HepG2 (cell line): ENCODE data around the gene NFATC2. TPM values are rescaled to one million over a fixed set of nuclear protein-coding genes. Genes with fewer than 3 reads are reported as not detected.

ENCODE experiments used
- FOXM1 ChIP-seq: sonication (generic); formaldehyde crosslinking; IDR thresholded peaks from 2 replicates; pipeline ENCODE4 v1.5.0; 2020; ENCODE audit warnings: missing genetic modification reagents
- HMG20A ChIP-seq: IDR thresholded peaks from 2 replicates; pipeline ENCODE4 v1.6.1; 2016; ENCODE audit warnings: borderline replicate concordance
- MATR3 ChIP-seq: sonication (generic); formaldehyde crosslinking; IDR thresholded peaks from 2 replicates; pipeline ENCODE4 v1.4.0; 2020; ENCODE audit warnings: missing genetic modification reagents
- MEIS1 ChIP-seq: sonication (generic); formaldehyde crosslinking; IDR thresholded peaks from 2 replicates; pipeline ENCODE4 v1.9.0; 2021; ENCODE audit warnings: mild to moderate bottlenecking, missing genetic modification reagents, moderate library complexity, borderline replicate concordance
- REPIN1 ChIP-seq: sonication (generic); formaldehyde crosslinking; IDR thresholded peaks from 2 replicates; pipeline ENCODE4 v1.8.0; 2022; ENCODE audit warnings: missing genetic modification reagents, low read depth, mild to moderate bottlenecking, borderline replicate concordance
- RFXANK ChIP-seq: IDR thresholded peaks from 2 replicates; pipeline ENCODE4 v1.6.1; 2016
- ZBTB8A ChIP-seq: sonication (generic); formaldehyde crosslinking; IDR thresholded peaks from 2 replicates; pipeline ENCODE4 v1.4.0; 2020; ENCODE audit warnings: mild to moderate bottlenecking, low read depth, missing genetic modification reagents, borderline replicate concordance
- ZHX2 ChIP-seq, 2 experiments: sonication (generic) in 1 of 2; formaldehyde crosslinking in 1 of 2; IDR thresholded peaks; 2 replicates each; pipeline versions ENCODE4 v1.6.1 to v1.9.0; 2014 to 2022; ENCODE audit warnings: antibody characterized with exemption in 1 of 2, borderline replicate concordance in 1 of 2, inconsistent platforms in 1 of 2, low read depth in 1 of 2, missing genetic modification reagents in 1 of 2
- ZNF205 ChIP-seq: IDR thresholded peaks from 2 replicates; pipeline ENCODE4 v1.6.1; 2018; ENCODE audit warnings: missing biosample characterization, missing genetic modification reagents
- ZNF503 ChIP-seq: sonication (generic); formaldehyde crosslinking; IDR thresholded peaks from 2 replicates; pipeline ENCODE4 v1.4.0; 2020; ENCODE audit warnings: missing genetic modification reagents
- ZNF605 ChIP-seq: sonication (generic); formaldehyde crosslinking; IDR thresholded peaks from 2 replicates; pipeline ENCODE4 v1.8.0; 2022; ENCODE audit warnings: mild to moderate bottlenecking, missing genetic modification reagents
- ZNF607 ChIP-seq: sonication (generic); formaldehyde crosslinking; IDR thresholded peaks from 2 replicates; pipeline ENCODE4 v1.5.1; 2020; ENCODE audit warnings: missing genetic modification reagents, mild to moderate bottlenecking, borderline replicate concordance
- ZNF720 ChIP-seq: sonication (generic); formaldehyde crosslinking; IDR thresholded peaks from 2 replicates; pipeline ENCODE4 v1.4.0; 2020; ENCODE audit warnings: missing genetic modification reagents
- ZNF724P ChIP-seq: sonication (generic); formaldehyde crosslinking; IDR thresholded peaks from 2 replicates; pipeline ENCODE4 v1.8.0; 2022; ENCODE audit warnings: missing genetic modification reagents, borderline replicate concordance
- ZNF816 ChIP-seq: sonication (generic); formaldehyde crosslinking; IDR thresholded peaks from 2 replicates; pipeline ENCODE4 v1.8.0; 2022; ENCODE audit warnings: missing genetic modification reagents, mild to moderate bottlenecking, borderline replicate concordance
- polyA plus RNA-seq, 8 experiments: library from polyadenylated mRNA; depleted of rRNA in 3 of 8; stranded (reverse) in 7 of 8; unstranded in 1 of 8; fragments of >200 nt; fragmentation: Illumina TruSeq in 4 of 8; extraction: Trizol in 4 of 8; gene quantifications; 2 replicates each; pipeline versions ENCODE4 v1.2.1 to v1.2.3, GENCODE V29; 2011 to 2016; ENCODE audit warnings: low read depth in 4 of 8, missing spikeins in 1 of 8, mixed read lengths in 1 of 8; ENCODE audit not compliant: insufficient read depth in 1 of 8
- total RNA-seq, 5 experiments: library from RNA; depleted of rRNA; stranded (reverse); fragments of >200 nt; fragmentation: Illumina TruSeq; extraction: Trizol; gene quantifications; 2 replicates each; pipeline ENCODE4 v1.2.3, GENCODE V29; 2016; ENCODE audit warnings: low read depth in 1 of 5
- TF ChIP-seq, protein P1 (sequence below): IDR thresholded peaks from 2 replicates; pipeline ENCODE4 v1.6.1; 2016; ENCODE audit warnings: mild to moderate bottlenecking, missing biosample characterization, missing genetic modification reagents

NFATC2 gene
- total and polyA plus RNA-seq, 2 of the 13 experiments (the other 11 are each of a cell fraction or from before 2014, with no cell fraction given) = 1.9 to 3.3 TPM

DNA sequence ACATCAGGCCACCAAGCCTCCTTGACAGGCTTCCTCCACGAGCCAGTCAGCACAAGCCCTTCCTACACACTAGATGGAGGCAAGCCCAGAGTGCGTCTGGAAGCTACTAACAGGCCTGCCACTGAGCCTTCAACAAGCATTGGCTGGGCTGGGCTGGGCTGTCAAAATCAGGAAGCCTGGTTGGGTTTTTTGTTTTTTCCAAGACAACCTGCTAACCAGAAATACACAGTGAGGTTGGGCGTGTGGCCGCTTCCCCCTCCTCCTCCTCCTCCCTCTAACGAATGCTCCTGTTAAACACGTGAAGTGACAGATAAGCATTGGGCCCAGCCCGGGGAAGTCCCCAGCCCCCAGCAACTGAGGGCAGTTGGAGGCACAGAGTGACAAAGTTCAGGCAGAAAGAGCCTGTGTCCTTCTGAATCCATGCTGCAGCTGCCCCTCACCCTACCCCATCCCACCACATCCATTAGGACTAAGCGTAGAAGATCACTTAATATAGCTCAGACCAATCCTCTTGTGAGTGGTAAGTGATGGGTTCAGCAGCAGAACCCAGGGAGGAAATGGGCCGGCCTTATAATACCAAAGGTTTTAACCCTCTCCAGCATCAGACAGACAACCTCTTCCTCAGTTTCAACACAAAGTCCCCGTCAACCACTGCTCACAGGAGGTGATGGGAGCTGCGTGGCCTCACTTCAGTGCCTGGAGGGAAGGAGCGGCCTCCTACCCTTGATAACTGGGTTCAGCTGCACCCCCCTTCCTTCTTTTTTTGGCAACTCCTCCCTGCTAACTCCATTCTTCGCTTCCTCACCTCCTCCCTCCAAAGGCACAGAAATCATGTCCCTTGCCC lies 1.1 kb downstream of the NFATC2 start (continued):
- TF ChIP-seq ZNF720 (CRISPR knock-in tag) (no peak), ZNF607 (CRISPR knock-in tag) (no peak; the same call in 1 of the 2 replicates), MEIS1 (CRISPR knock-in tag) (peak; percentile 92), REPIN1 (CRISPR knock-in tag) (peak; percentile 75; the same call in 1 of the 2 replicates), ZNF605 (CRISPR knock-in tag) (peak; percentile 78; the same call in 1 of the 2 replicates), ZNF205 (CRISPR knock-in tag) (peak; percentile 59; the same call in 1 of the 2 replicates), ZNF503 (CRISPR knock-in tag) (no peak), MATR3 (CRISPR knock-in tag) (no peak), FOXM1 (CRISPR knock-in tag) (no peak), RFXANK (CRISPR knock-in tag) (0 out of 2 replicates have a peak, but pooled peaks have one; percentile 57), ZNF816 (CRISPR knock-in tag) (0 out of 2 replicates have a peak, but pooled peaks have one; percentile 74), HMG20A (CRISPR knock-in tag) (peak; percentile 47; the same call in 1 of the 2 replicates), ZNF724P (CRISPR knock-in tag) (no peak), ZHX2 (IDR thresholded peaks at IDR 0.05; ENCODE audit: low read depth) (no peak), ZHX2 (CRISPR knock-in tag; IDR thresholded peaks at IDR 0.05; ENCODE audit: borderline replicate concordance) (no peak), ZBTB8A (CRISPR knock-in tag) (no peak)
- TF ChIP-seq, protein P1, sequence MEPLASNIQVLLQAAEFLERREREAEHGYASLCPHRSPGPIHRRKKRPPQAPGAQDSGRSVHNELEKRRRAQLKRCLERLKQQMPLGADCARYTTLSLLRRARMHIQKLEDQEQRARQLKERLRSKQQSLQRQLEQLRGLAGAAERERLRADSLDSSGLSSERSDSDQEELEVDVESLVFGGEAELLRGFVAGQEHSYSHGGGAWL = no peak
